Karpas-422 (cell line): Measurements from ENCODE around the gene SLC8A2. TPM values are rescaled to one million over a fixed set of nuclear protein-coding genes. Genes with fewer than 3 reads are reported as not detected.
A peak's percentile ranks its signal among the peaks of the same experiment; 100 is the strongest.

Source experiments
- DNase-seq: peaks from one replicate; pipeline ENCODE4 v3.0.0-alpha.2; 2015
- H2AFZ ChIP-seq: fragments of 200-600 bp; sonication (generic); 2 replicates; pipeline ENCODE4 v1.6.1; 2014; ENCODE audit warnings: antibody characterized with exemption, low read length, mixed read lengths
- H3K27ac ChIP-seq: fragments of 200-600 bp; sonication (generic); 2 replicates; pipeline ENCODE4 v1.5.1; 2014; ENCODE audit warnings: mild to moderate bottlenecking, low read length, moderate library complexity
- H3K27me3 ChIP-seq: fragments of 200-600 bp; sonication (generic); 2 replicates; pipeline ENCODE4 v1.6.1; 2014; ENCODE audit warnings: low read length, mixed read lengths
- H3K36me3 ChIP-seq: fragments of 200-600 bp; sonication (generic); 2 replicates; pipeline ENCODE4 v1.6.1; 2014; ENCODE audit warnings: low read length, mixed read lengths; ENCODE audit not compliant: insufficient read depth
- H3K4me1 ChIP-seq: fragments of 200-600 bp; sonication (generic); 2 replicates; pipeline ENCODE4 v1.6.1; 2014; ENCODE audit warnings: mild to moderate bottlenecking, low read length, mixed read lengths
- H3K4me2 ChIP-seq: fragments of 200-600 bp; sonication (generic); 2 replicates; pipeline ENCODE4 v1.6.1; 2014; ENCODE audit warnings: low read length, low read depth, mild to moderate bottlenecking; ENCODE audit not compliant: poor library complexity, severe bottlenecking
- H3K4me3 ChIP-seq: fragments of 200-600 bp; sonication (generic); 2 replicates; pipeline ENCODE4 v1.5.1; 2014; ENCODE audit warnings: mild to moderate bottlenecking, antibody characterized with exemption, low read length, mixed read lengths
- H3K79me2 ChIP-seq: fragments of 200-600 bp; sonication (generic); 2 replicates; pipeline ENCODE4 v1.6.1; 2014; ENCODE audit warnings: mild to moderate bottlenecking, low read length, mixed read lengths
- H3K9ac ChIP-seq: fragments of 200-600 bp; sonication (generic); 2 replicates; pipeline ENCODE4 v1.6.0; 2014; ENCODE audit warnings: low read length
- H3K9me2 ChIP-seq: fragments of 200-600 bp; sonication (generic), shearing (Covaris generic); replicated peaks from 2 replicates; pipeline ENCODE4 v1.6.0; 2014; ENCODE audit warnings: mild to moderate bottlenecking, low read length, moderate library complexity; ENCODE audit not compliant: insufficient read depth
- H3K9me3 ChIP-seq: fragments of 300-700, 200-600 bp; sonication (generic); 2 replicates; pipeline ENCODE4 v1.6.1; 2014; ENCODE audit warnings: low read length, mixed read lengths
- H4K20me1 ChIP-seq: fragments of 200-600 bp; sonication (generic); 2 replicates; pipeline ENCODE4 v1.6.1; 2014; ENCODE audit warnings: mild to moderate bottlenecking, antibody characterized with exemption, low read length, low read depth; ENCODE audit not compliant: insufficient read depth
- total RNA-seq: library from RNA; depleted of rRNA; stranded (reverse); fragments of >200 nt; shearing (Covaris generic); gene quantifications from 2 replicates; pipeline ENCODE4 v1.2.3, GENCODE V29; 2014; ENCODE audit warnings: low replicate concordance

SLC8A2 gene
- total RNA-seq, 1 experiment from 2014 or later = not detected

DNA sequence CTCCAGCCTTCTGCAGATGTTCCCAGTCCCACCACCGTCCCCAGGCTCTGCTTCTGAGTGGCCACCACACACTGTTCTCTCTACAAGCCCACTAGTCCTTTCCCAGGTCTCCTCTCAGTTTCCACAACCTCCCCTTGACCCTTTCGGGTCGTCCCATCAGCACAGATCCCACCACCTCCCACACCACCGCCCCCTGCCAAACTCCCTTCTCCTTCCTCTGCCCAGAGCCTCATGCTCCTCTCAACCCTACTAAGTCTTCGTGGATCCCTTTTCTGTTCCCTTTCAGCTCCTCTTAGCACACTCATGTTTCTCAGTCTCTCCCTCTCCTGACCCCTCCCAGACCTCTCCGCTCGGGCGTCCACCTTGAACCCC, 41.2 kb upstream of the SLC8A2 start:
- H3K27me3 ChIP-seq = no peaks in the 10 kb centered on the region
- no peak overlapping the region for H3K27ac ChIP-seq
- no peak for DNase-seq
- peak overlapping the region; percentile 67 for H3K4me2 ChIP-seq
- peak overlapping the region; percentile 99; the same call in 1 of the 2 replicates for H3K4me3 ChIP-seq
- peaks cover 24% of the 10 kb centered on the region for H4K20me1 ChIP-seq
- H3K9ac ChIP-seq = peak overlapping the region; percentile 96
- peaks cover 25% of the 10 kb centered on the region for H3K4me1 ChIP-seq
- H3K9me3 ChIP-seq = no peaks in the 10 kb centered on the region
- peaks cover 68% of the 10 kb centered on the region for H3K79me2 ChIP-seq
- no peak overlapping the region for H2AFZ ChIP-seq
- no peaks in the 10 kb centered on the region for H3K36me3 ChIP-seq
- H3K9me2 ChIP-seq = no peaks in the 10 kb centered on the region

DNA sequence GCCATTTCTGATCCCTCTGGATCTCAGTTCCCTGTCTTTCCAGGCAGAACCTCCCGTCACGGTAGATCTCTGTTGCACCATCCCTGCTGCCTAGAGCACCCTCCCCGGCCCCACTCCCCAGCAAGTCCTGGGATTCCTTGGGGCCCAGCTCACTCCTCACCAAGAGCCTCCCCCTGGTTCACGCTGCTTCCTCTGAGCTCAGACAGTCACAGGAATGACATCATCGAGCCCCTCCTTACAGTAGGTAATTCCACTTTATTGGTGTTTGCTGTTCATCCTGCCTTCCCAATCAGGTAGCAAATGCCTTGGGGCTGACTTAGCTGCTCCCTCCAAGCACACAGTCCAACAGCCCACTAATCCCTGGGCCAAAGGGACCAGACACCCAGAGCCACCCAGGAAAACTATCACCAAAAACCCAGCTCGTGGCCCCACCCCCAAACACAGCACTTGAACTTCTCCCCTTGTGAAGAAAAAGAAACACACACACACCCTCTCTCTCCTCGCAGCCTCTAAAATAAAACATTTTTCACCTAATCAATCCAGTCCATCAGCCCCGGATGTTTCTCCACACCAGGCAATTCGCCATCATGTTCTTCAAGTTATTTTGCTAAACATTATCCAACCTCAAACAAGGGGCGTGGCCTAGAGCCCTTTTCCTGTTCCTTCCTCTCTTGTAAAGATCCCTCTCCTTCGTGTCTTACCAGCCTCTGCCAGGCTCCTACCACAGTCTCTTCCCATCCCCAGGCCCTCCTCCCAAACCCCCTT, 40.7 kb upstream of the SLC8A2 start:
- no peak overlapping the region for H2AFZ ChIP-seq
- H3K4me3 ChIP-seq = no peak overlapping the region; the same call in 1 of the 2 replicates
- no peaks in the 10 kb centered on the region for H3K9me2 ChIP-seq
- no peak for DNase-seq
- no peaks in the 10 kb centered on the region for H3K27me3 ChIP-seq
- peaks cover 25% of the 10 kb centered on the region for H3K4me1 ChIP-seq
- H3K4me2 ChIP-seq = peak overlapping the region; percentile 67
- H3K27ac ChIP-seq = no peak overlapping the region
- peak overlapping the region; percentile 96 for H3K9ac ChIP-seq
- peaks cover 24% of the 10 kb centered on the region for H4K20me1 ChIP-seq
- peaks cover 73% of the 10 kb centered on the region for H3K79me2 ChIP-seq
- H3K9me3 ChIP-seq = no peaks in the 10 kb centered on the region
- no peaks in the 10 kb centered on the region for H3K36me3 ChIP-seq

DNA sequence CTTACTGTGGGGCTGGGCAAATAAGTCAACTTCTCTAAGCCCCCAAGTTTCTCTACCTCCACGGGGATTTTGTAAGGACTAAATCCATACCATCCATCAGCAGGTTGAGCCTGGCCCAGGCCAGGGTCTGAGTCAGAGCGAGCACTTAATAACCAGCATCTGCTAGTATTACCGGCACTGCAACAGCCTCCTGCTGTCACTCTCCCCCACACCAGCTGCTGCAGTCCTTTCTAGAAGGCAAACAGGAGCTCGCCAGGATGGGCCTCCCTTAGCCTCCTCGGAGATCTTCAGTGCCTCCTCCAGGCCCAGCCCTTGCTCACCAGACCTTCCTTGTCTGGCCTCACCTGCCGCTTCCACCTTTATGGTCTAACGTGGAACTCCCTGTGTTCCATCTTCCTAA, 40.0 kb upstream of the SLC8A2 start:
- Histone ChIP-seq H3K9me3 (no peaks in the 10 kb centered on the region), H3K36me3 (no peaks in the 10 kb centered on the region), H3K4me2 (no peak overlapping the region), H2AFZ (no peak overlapping the region), H3K27ac (no peak overlapping the region), H3K9me2 (no peaks in the 10 kb centered on the region), H3K4me3 (no peak overlapping the region), H4K20me1 (peaks cover 24% of the 10 kb centered on the region), H3K79me2 (peaks cover 80% of the 10 kb centered on the region), H3K9ac (no peak overlapping the region), H3K4me1 (peaks cover 25% of the 10 kb centered on the region), H3K27me3 (no peaks in the 10 kb centered on the region)
- no peak for DNase-seq

DNA sequence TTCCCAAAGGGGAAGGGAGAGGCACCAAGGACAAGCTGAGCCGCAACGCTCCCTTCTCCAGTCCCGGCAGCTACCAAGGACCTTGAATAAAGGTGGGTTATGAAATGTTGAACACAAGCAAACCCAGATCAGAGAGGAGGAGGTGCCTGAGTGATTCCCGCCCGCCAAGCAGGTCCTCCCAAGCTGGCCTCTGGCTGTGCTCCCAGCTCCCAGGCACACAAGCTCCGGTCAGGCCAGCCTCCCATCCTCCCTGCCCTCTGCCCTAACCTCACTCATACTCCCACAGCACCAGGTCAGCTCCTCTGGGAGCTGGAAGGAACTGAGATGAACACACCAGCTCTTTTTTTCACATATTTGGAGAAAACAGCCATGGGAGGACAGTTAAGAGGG, 39.4 kb upstream of the SLC8A2 start:
- DNase-seq = no peak
- peaks cover 24% of the 10 kb centered on the region for H3K4me1 ChIP-seq
- no peaks in the 10 kb centered on the region for H3K27me3 ChIP-seq
- no peak overlapping the region for H3K4me3 ChIP-seq
- H3K9me3 ChIP-seq = no peaks in the 10 kb centered on the region
- no peak overlapping the region for H2AFZ ChIP-seq
- H4K20me1 ChIP-seq = peaks cover 24% of the 10 kb centered on the region
- peaks cover 81% of the 10 kb centered on the region for H3K79me2 ChIP-seq
- H3K9me2 ChIP-seq = no peaks in the 10 kb centered on the region
- H3K9ac ChIP-seq = no peak overlapping the region
- no peak overlapping the region for H3K4me2 ChIP-seq
- H3K27ac ChIP-seq = no peak overlapping the region
- no peaks in the 10 kb centered on the region for H3K36me3 ChIP-seq

DNA sequence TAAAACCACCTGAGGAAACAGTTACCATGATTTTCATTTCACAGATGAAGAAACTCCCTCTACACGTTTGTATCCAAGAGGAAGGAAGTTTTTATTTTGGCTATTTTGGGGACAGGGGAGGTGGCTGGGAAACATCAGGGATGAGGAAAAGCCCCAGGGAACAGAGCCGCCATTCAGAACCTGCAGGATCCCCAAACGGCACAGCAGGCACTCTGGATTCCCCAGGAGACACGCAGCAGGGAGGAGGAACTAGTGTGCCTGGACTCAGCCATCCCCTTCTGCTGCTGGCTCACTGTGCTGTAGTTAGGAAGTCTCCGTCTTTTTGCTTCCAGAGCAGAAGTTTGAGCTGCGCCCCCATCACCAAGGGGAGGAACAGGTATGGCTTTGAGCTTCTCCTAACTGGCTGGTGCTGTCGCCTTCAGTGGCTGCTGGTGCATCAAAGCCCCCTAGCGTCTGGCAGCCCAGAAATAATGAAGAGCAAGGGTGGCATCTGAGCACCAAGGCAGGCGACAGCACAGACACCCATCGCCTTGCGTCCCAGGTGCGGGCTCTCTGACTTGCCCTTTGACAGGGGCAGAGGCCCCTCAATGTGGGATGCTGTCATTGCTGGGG, 38.9 kb upstream of the SLC8A2 start:
- H3K4me3 ChIP-seq = no peak overlapping the region
- peaks cover 19% of the 10 kb centered on the region for H3K4me1 ChIP-seq
- no peak overlapping the region for H2AFZ ChIP-seq
- H3K9me2 ChIP-seq = no peaks in the 10 kb centered on the region
- no peak overlapping the region for H3K27ac ChIP-seq
- no peaks in the 10 kb centered on the region for H3K27me3 ChIP-seq
- no peaks in the 10 kb centered on the region for H3K36me3 ChIP-seq
- no peak overlapping the region for H3K9ac ChIP-seq
- no peak overlapping the region for H3K4me2 ChIP-seq
- H4K20me1 ChIP-seq = peaks cover 24% of the 10 kb centered on the region
- H3K79me2 ChIP-seq = peaks cover 81% of the 10 kb centered on the region
- no peaks in the 10 kb centered on the region for H3K9me3 ChIP-seq
- DNase-seq = no peak

DNA sequence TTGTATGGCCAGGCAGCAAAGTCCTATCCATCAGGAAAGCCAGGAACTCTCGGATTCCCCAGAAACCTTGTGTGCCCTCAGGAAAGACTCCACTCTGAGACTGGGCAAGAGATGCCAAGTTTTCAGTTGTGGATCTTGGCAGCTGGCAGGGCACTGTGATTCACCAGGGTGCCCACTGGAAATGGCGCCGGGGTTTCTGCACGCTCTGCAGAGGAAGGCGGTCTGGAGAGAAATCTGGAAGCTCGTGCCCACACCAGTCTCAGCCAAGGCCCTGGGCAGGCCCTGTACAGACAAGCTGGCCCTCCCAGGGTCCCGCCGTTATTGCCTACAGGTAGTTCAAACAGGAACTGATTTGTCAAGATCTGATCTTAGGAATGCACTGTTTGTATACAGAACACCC, 38.3 kb upstream of the SLC8A2 start:
- H3K4me3 ChIP-seq = no peak overlapping the region
- H3K9me2 ChIP-seq = no peaks in the 10 kb centered on the region
- H3K27ac ChIP-seq = no peak overlapping the region
- no peak overlapping the region for H2AFZ ChIP-seq
- H3K36me3 ChIP-seq = no peaks in the 10 kb centered on the region
- H3K9me3 ChIP-seq = no peaks in the 10 kb centered on the region
- peaks cover 87% of the 10 kb centered on the region for H3K79me2 ChIP-seq
- H4K20me1 ChIP-seq = peaks cover 28% of the 10 kb centered on the region
- H3K4me2 ChIP-seq = no peak overlapping the region
- peaks cover 18% of the 10 kb centered on the region for H3K4me1 ChIP-seq
- no peaks in the 10 kb centered on the region for H3K27me3 ChIP-seq
- DNase-seq = no peak
- H3K9ac ChIP-seq = no peak overlapping the region

DNA sequence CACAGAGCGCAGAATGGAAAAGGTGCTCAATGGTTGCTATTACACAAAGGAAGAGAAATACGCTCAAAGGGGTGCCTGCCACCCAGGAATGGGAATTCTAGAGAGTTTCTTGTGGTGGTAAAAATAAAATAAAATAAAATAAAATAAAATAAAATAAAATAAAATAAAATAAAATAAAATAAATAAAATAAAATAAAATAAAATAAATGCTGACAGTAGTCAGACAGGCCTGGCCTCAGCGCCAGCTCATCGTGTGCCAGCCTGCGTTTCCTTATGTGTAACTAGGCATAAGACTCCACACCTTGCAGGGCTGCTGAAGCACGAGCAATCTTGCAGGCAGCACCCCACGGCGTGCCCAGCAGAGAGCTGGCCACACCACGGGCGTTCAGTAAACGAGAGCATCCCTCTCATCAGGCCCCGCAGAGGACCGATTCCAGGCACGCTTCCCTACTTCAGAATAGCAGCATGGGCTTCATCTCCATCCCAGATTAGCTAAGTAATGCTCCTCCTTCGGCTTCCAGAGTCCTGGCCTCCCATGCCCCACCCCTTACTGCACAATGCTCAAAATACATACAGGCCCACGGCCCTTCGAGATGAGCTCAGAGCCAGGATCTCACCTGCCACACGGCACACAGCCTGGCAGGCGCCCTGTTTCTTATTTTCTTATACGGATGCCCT, 37.6 kb upstream of the SLC8A2 start:
- H3K4me2 ChIP-seq = no peak overlapping the region
- no peaks in the 10 kb centered on the region for H3K36me3 ChIP-seq
- peaks cover 82% of the 10 kb centered on the region for H3K79me2 ChIP-seq
- H2AFZ ChIP-seq = no peak overlapping the region
- no peaks in the 10 kb centered on the region for H3K27me3 ChIP-seq
- DNase-seq = no peak
- peaks cover 27% of the 10 kb centered on the region for H4K20me1 ChIP-seq
- H3K4me1 ChIP-seq = peaks cover 18% of the 10 kb centered on the region
- H3K4me3 ChIP-seq = no peak overlapping the region
- no peaks in the 10 kb centered on the region for H3K9me3 ChIP-seq
- no peak overlapping the region for H3K9ac ChIP-seq
- no peak overlapping the region for H3K27ac ChIP-seq
- H3K9me2 ChIP-seq = no peaks in the 10 kb centered on the region

DNA sequence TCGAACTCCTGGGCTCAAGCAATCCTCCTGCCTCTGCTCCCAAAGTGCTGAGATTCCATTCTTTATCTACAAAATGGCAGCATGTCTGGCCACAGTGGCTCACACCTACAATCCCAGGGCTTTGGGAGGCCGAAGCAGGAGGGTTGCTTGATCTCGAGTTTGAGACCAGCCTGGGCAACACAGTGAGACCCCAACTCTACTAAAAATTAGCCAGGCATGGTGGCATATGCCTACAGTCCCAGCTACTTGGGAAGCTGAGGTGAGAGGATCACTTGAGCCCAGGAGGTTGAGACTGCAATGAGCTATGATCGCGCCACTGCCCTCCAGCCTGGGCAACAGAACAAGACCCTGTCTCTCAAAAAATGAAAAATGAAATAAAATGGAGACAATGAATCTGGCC, 37.0 kb upstream of the SLC8A2 start:
- no peak overlapping the region for H3K4me3 ChIP-seq
- H3K9ac ChIP-seq = no peak overlapping the region
- peaks cover 14% of the 10 kb centered on the region for H3K4me1 ChIP-seq
- no peaks in the 10 kb centered on the region for H3K27me3 ChIP-seq
- H4K20me1 ChIP-seq = peaks cover 23% of the 10 kb centered on the region
- peaks cover 76% of the 10 kb centered on the region for H3K79me2 ChIP-seq
- no peaks in the 10 kb centered on the region for H3K9me3 ChIP-seq
- H2AFZ ChIP-seq = no peak overlapping the region
- no peak overlapping the region for H3K4me2 ChIP-seq
- H3K9me2 ChIP-seq = no peaks in the 10 kb centered on the region
- no peak overlapping the region for H3K27ac ChIP-seq
- no peak for DNase-seq
- H3K36me3 ChIP-seq = no peaks in the 10 kb centered on the region
